Left renal pelvis (tissue), 4 donors: Measurements from ENCODE around the gene SLC7A4. TPM values are rescaled to one million over a fixed set of nuclear protein-coding genes. Genes with fewer than 3 reads are reported as not detected.
"Not testable (repeated sequence)": the region's sequence is repeated elsewhere in the genome, so short reads cannot be mapped to it uniquely, and the experiment has no call there.

Experiments used
- DNase-seq, 4 donors: peaks; one replicate each; pipeline ENCODE4 v3.0.0-alpha.2; 2013; ENCODE audit warnings: low read depth in 4 of 4, low spot score in 3 of 4
- polyA plus RNA-seq, 4 donors: library from polyadenylated mRNA; unstranded; fragments of 120-200 nt; gene quantifications; one replicate each; pipeline ENCODE4 v1.2.1, GENCODE V29; 2013; ENCODE audit not compliant: insufficient read length in 4 of 4

SLC7A4 gene
- polyA plus RNA-seq, 4 donors = 1.2 to 5.8 (median 1.3) TPM

DNA sequence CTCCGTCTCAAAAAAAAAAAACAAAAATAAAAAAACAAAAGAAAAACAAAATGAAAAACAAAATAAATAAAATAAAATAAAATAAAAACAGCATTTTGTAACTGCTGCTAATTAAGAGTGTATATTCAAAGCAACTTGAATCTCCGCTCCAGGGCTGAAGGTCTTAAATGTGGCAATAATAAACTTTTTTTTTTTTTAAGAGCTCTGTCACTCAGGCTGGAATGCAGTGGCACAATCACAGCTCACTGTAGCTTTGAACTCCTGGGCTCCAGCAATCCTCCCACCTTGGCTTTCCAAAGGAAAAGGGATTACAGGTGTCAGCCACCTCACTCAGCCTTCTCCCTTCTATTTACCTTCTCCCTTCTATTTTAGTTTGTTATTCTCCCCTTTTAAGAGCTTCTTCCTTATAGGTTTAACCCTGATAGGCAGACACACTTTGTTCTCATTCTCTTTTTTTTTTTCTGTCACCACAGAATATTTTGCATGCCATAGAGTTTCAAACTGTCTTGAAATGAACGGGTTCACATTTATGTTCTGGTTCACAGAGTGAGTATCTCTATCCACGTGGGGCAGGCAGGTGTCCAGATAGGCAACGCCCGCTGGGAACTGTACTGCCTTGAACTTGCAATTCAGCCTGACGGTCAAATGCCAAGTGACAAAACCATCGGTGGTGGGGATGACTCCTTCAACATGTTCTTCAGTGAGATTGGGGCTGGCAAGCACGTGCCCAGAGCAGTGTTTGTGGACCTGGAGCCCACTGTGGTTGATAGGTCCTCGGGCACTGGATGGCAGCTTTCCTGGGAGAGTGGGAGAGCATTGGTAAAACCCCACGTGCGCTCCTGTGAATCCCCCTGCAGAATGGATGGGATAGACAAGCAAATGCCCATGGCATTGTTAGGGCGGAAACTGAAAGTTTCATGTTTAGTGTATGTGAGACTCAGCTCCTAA lies 32.8 kb upstream of the SLC7A4 start:
- DNase-seq = no peak

DNA sequence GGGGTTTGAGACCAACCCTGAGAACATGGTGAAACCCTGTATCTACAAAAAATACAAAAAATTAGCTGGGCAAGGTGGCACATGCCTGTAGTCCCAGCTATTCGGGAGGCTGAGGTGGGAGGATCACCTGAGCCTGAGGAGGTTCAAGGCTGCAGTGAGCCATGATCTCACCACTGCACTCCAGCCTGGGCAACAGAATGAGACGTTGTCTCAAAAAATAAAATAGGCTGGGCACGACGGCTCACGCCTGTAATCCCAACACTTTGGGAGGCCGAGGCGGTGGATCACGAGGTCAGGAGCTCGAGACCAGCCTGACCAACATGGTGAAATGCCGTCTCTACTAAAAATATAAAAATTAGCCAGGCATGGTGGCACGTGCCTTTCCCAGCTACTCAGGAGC lies 32.1 kb upstream of the SLC7A4 start:
- DNase-seq = not testable (repeated sequence)

GRCh38 chr22:21061660-21062321 lies 29.4 kb upstream of the SLC7A4 start:
- not testable (repeated sequence) for DNase-seq

- DNase-seq = not testable (repeated sequence)
Observed at GRCh38 chr22:21060363-21060762, 28.0 kb upstream of the SLC7A4 start.

GRCh38 chr22:21055880-21056319 lies 23.5 kb upstream of the SLC7A4 start:
- no peak for DNase-seq

DNA sequence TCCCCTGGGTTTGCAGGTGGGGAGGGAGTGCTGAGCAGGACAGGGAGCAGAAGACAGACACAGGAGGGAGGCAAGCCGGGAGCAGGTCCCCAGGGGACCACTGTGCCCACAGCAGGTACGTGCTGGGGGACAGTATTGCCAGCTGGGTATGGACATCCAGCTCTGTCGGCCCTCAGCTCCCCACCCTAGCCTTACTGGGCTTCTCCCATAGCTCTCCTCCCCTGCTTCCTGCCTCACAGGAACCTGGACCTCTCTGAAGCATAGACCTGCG lies 23.1 kb upstream of the SLC7A4 start:
- no peak for DNase-seq

- no peak for DNase-seq
Observed at GRCh38 chr22:21054714-21055563, 22.6 kb upstream of the SLC7A4 start.

GRCh38 chr22:21054046-21054713 lies 21.8 kb upstream of the SLC7A4 start:
- no peak for DNase-seq

DNA sequence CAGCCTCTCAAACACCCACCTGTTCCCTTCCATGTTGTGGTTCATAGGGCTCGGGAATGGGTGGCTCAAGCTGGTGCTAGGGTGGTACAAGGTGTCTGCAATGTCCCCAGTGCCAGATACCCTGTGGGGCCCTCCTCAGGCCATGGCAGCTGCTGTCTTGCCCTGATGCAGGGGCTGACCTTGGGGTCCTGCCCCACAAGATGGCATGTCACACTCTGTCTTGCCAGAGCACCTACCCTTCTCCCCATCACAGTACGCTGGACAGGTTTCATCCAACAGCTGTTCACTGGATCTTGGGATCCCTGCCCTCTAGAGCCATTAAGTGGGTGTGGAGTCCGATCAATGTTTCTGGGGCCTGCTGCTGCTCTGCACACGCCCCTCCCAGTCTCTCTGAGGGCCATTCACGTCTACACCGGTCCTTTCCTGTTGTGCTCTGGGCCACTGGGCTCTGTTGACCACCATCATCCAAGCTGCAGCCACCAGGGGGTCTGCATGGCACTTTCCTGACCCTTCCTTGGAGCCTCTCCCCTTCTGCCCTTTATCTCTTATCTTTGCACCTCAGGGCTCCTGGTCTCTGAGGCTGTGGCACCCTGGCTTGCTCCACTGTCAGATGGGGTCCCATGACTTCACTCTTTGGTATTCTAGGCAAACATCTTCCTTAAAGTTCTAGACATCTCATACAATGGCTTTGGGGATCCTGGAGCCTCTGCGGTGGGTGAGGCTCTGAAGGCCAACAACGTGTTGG lies 20.5 kb upstream of the SLC7A4 start:
- no peak for DNase-seq

DNA sequence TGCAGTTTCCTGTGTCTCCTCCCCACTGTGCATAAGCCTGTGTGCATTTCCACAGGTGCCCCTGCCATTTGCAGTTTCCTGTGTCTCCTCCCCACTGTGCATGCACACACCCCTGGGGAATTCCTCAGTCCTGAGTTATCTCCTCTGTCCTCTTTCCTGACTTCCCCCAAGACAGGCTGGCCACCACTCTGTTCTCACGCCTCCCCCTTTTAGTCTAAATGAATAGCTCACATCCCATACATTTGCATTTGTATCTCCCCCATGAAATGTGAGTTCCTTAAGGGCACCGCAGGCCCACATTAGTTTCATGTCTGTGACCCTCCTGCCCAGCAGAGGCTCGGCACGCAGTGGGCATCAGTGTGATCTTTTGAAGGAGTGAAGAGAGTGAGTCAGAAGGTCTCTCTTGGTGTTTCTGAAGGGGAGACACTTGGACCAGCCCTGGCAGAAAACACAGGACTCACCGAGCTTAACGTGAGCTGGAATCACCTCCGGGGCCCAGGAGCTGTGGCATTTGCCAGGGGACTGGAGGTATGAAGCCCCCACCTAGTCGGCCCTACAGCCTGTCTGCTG lies 19.6 kb upstream of the SLC7A4 start:
- no peak for DNase-seq

- DNase-seq = no peak
Observed at GRCh38 chr22:21051145-21051830, 18.9 kb upstream of the SLC7A4 start.

- not testable (repeated sequence) for DNase-seq
Observed at GRCh38 chr22:21048965-21049364, 16.6 kb upstream of the SLC7A4 start.

DNA sequence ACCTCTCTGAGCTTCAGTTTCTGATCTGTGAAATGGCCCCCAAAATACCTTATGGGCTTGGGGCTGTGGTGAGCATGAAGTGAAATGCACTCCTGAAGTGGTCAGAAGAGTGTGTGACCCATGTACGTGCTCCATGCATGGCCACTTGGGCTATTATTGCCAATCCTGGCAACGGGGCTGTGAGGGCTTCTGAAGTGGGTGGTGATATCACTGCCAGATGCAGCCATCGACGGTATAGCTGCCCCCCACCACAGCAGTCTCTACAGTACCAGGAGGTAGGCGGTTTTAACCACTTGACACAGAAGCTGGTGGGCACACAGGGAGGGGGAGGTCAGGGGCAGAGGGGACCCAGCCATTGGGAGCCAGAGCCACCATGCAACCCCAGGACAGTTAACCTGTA lies 16.1 kb upstream of the SLC7A4 start:
- DNase-seq = not testable (repeated sequence)

- no peak for DNase-seq
Observed at GRCh38 chr22:21047730-21048129, 15.4 kb upstream of the SLC7A4 start.

DNA sequence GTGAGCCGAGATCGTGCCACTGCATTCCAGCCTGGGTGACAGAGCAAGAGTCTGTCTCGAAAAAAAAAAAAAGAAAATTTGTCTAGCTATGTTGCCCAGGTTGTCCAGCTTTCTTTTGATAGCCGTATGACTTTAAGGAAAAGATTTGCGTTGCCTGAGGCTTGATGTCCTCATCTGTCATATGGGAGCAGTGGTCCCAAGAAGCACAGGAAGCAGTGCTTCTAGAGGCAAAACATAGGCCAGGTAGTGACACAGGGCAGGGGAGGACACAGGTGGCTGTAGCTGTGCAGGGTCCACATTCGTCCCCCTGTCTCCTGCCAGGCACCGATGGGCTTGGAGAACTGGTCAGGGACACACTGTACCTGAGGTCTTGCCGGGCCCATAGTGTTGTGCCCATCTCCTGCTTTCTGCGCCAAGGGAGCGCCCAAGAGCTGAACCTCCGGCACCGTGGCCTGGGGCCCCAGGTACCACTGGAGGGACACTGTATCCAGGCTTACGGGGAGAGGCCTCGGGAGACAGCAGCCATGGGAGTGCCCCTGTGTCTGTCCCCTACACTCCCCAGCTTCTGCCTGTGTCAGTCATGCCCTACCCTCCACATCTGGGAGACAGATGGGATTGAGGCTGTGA lies 14.8 kb upstream of the SLC7A4 start:
- DNase-seq = no peak

GRCh38 chr22:21045585-21046294 lies 13.4 kb upstream of the SLC7A4 start, which contains the start of gene LRRC74B:
TSS of gene LRRC74B (plus strand) at chr22:21045946. CDS start at chr22:21045987, 41 bp downstream.
- peak; percentile 67 to 79 (median 71) for DNase-seq

- DNase-seq = no peak
Observed at GRCh38 chr22:21044931-21045584, 12.7 kb upstream of the SLC7A4 start.
